Fibroblast of lung (primary cell): ENCODE measurements around the gene GTF2H1.

Experiments used
- CTCF ChIP-seq, 2 donors: IDR thresholded peaks in 1 of 2; conservative IDR thresholded peaks in 1 of 2; 1 replicate in 1 of 2; 2 replicates in 1 of 2; pipeline ENCODE4 v1.5.1; 2011 to 2012; ENCODE audit warnings: low read length in 2 of 2, control low read depth in 1 of 2, inconsistent platforms in 1 of 2, low read depth in 1 of 2, mild to moderate bottlenecking in 1 of 2
- EZH2 ChIP-seq: IDR thresholded peaks from 2 replicates; pipeline ENCODE4 v1.5.1; 2012; ENCODE audit warnings: low read length, control low read depth, mild to moderate bottlenecking; ENCODE audit errors: missing control alignments

GRCh38 chr11:18358646-18359045 is 36.3 kb downstream of the GTF2H1 start:
- TF ChIP-seq EZH2: no peak
- TF ChIP-seq CTCF (conservative IDR thresholded peaks at IDR 0.05 in 1 of 2, IDR thresholded peaks at IDR 0.05 in 1 of 2; ENCODE audit: low read depth in 1 of 2, low read length in 2 of 2): no peak
